GM10847 (cell line): ENCODE measurements around the gene POLR3E.

Experiments
- POLR2A ChIP-seq: IDR thresholded peaks from 2 replicates; pipeline ENCODE4 v1.6.1; 2011; ENCODE audit not compliant: insufficient read length; ENCODE audit errors: extremely low read depth

POLR3E gene

GRCh38 chr16:22337849-22338635 lies 40.8 kb downstream of the POLR3E start:
- TF ChIP-seq POLR2A = no peak

- TF ChIP-seq POLR2A = no peak
Observed at GRCh38 chr16:22340945-22341344, 43.7 kb downstream of the POLR3E start.

GRCh38 chr16:22342082-22342481 lies 44.9 kb downstream of the POLR3E start:
- no peak for TF ChIP-seq POLR2A

GRCh38 chr16:22346483-22346882 lies 49.3 kb downstream of the POLR3E start:
- TF ChIP-seq POLR2A = no peak

- TF ChIP-seq POLR2A = no peak
Observed at GRCh38 chr16:22347100-22347820, 50.1 kb downstream of the POLR3E start.

GRCh38 chr16:22348291-22348690 lies 51.1 kb downstream of the POLR3E start:
- no peak for TF ChIP-seq POLR2A

- no peak for TF ChIP-seq POLR2A
Observed at GRCh38 chr16:22352140-22352539, 54.9 kb downstream of the POLR3E start.

- TF ChIP-seq POLR2A = no peak
Observed at GRCh38 chr16:22352723-22353122, 55.5 kb downstream of the POLR3E start.

- no peak for TF ChIP-seq POLR2A
Observed at GRCh38 chr16:22353191-22353919, 56.1 kb downstream of the POLR3E start.

- TF ChIP-seq POLR2A = no peak
Observed at GRCh38 chr16:22353933-22354541, 56.8 kb downstream of the POLR3E start.

GRCh38 chr16:22355487-22355908 lies 58.3 kb downstream of the POLR3E start:
- TF ChIP-seq POLR2A = no peak

GRCh38 chr16:22356930-22357634 lies 59.9 kb downstream of the POLR3E start:
- TF ChIP-seq POLR2A = no peak

- no peak for TF ChIP-seq POLR2A
Observed at GRCh38 chr16:22357635-22357971, 60.4 kb downstream of the POLR3E start.

GRCh38 chr16:22358000-22358399 lies 60.8 kb downstream of the POLR3E start:
- TF ChIP-seq POLR2A = no peak

- TF ChIP-seq POLR2A = no peak
Observed at GRCh38 chr16:22359679-22360078, 62.5 kb downstream of the POLR3E start.
